GM18870 (cell line): ENCODE measurements around the gene CEP162.
"Not testable (repeated sequence)": the region's sequence is repeated elsewhere in the genome, so short reads cannot be mapped to it uniquely, and the experiment has no call there.

Experiments used
- ATAC-seq: cut with Tn5 transposase; IDR thresholded peaks from one replicate; pipeline ENCODE4 v1.9.1; 2021; ENCODE audit warnings: moderate library complexity; ENCODE audit not compliant: unreplicated experiment

Gene CEP162

GRCh38 chr6:84227044-84227433 lies 404 bp downstream of the CEP162 start:
- ATAC-seq = peak; percentile 2

GRCh38 chr6:84224251-84224650 lies 3.2 kb downstream of the CEP162 start:
- no peak for ATAC-seq

GRCh38 chr6:84223608-84224007 lies 3.8 kb downstream of the CEP162 start:
- not testable (repeated sequence) for ATAC-seq

GRCh38 chr6:84222426-84222825 lies 5.0 kb downstream of the CEP162 start:
- peak; percentile 37 for ATAC-seq

GRCh38 chr6:84220809-84221409 lies 6.5 kb downstream of the CEP162 start:
- no peak for ATAC-seq

- ATAC-seq = no peak
Observed at GRCh38 chr6:84218091-84218490, 9.4 kb downstream of the CEP162 start.

GRCh38 chr6:84213217-84213616 lies 14.2 kb downstream of the CEP162 start:
- no peak for ATAC-seq

GRCh38 chr6:84204011-84204410 lies 23.4 kb downstream of the CEP162 start:
- no peak for ATAC-seq

- not testable (repeated sequence) for ATAC-seq
Observed at GRCh38 chr6:84199987-84200386, 27.5 kb downstream of the CEP162 start.

GRCh38 chr6:84197708-84198107 lies 29.7 kb downstream of the CEP162 start:
- ATAC-seq = no peak

GRCh38 chr6:84193114-84193708 lies 34.2 kb downstream of the CEP162 start:
- ATAC-seq = peak; percentile 61

- no peak for ATAC-seq
Observed at GRCh38 chr6:84191802-84192201, 35.6 kb downstream of the CEP162 start.

- ATAC-seq = not testable (repeated sequence)
Observed at GRCh38 chr6:84189356-84189755, 38.1 kb downstream of the CEP162 start.

- no peak for ATAC-seq
Observed at GRCh38 chr6:84183430-84183829, 44.0 kb downstream of the CEP162 start.

- ATAC-seq = no peak
Observed at GRCh38 chr6:84182001-84182400, 45.4 kb downstream of the CEP162 start.

GRCh38 chr6:84177241-84177640 lies 50.2 kb downstream of the CEP162 start:
- ATAC-seq = no peak

- no peak for ATAC-seq
Observed at GRCh38 chr6:84172574-84172973, 54.9 kb downstream of the CEP162 start.

- ATAC-seq = no peak
Observed at GRCh38 chr6:84172080-84172479, 55.4 kb downstream of the CEP162 start.

- no peak for ATAC-seq
Observed at GRCh38 chr6:84167457-84167856, 60.0 kb downstream of the CEP162 start.

- no peak for ATAC-seq
Observed at GRCh38 chr6:84166395-84166794, 61.0 kb downstream of the CEP162 start.

GRCh38 chr6:84164328-84164727 lies 63.1 kb downstream of the CEP162 start:
- not testable (repeated sequence) for ATAC-seq

- no peak for ATAC-seq
Observed at GRCh38 chr6:84161190-84161589, 66.3 kb downstream of the CEP162 start.

- ATAC-seq = no peak
Observed at GRCh38 chr6:84156306-84156705, 71.1 kb downstream of the CEP162 start.
